NT2/D1 (cell line): ENCODE results near the gene DNMT1.

Experiments
- YY1 ChIP-seq: IDR thresholded peaks from 2 replicates; pipeline ENCODE4 v1.6.1; 2011; ENCODE audit not compliant: insufficient read length, insufficient read depth
- ZNF274 ChIP-seq: IDR thresholded peaks from 2 replicates; pipeline ENCODE4 v1.6.1; 2011; ENCODE audit warnings: mild to moderate bottlenecking, low read depth, low read length

DNA sequence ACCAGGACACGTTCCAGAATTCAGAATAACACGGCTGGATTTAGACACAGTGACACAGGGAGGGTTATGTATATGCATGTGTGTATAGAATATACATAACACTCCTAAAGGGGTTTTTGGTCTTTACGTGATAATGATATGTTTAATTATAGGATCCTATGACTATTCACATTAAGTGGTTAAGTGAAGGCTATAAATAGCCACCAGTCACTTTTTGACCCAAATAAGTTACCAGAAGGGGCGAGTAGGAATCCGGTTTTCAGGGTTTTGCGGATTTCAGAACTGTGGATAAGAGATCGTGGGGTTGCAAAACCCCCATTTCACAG lies 99.2 kb downstream of the DNMT1 start:
- TF ChIP-seq ZNF274 (no peak), YY1 (no peak)
